ENCODE measurements around the gene ELF5. TPM values are rescaled to one million over a fixed set of nuclear protein-coding genes. Genes with fewer than 3 reads are reported as not detected.

Gene ELF5
- total RNA-seq, 2 experiments from 2014 or later: not detected

DNA sequence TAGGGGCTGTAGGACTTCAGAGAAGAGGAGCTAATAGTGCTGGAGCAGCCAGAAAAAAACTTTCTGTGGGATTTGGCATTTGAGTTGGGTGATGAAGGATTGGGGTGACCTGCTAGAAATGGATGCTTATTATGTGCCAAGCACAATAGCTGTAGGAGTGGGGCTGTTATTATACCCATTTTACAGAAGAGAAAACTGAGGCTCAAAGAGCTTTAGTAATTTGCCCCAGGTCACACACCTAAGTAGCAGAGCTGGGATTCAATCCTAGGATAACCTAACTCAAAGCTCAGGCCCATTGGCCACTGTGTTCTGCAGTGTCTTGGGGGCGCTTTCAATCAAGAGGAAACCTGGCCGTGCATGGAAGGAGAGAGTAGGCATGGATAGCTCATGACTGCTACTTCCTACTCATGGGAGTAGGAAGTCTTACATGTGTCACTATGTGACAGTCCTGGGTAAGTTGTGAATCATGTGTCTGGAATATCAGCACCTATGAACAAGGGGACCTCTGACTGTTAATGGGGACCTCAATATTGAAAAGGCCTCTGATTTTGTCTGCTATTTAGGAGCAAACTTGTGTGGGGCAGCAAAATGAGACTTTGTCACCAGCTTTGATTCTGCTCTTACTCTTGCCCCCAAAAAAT, 6.1 kb upstream of the ELF5 start:
- ChIA-PET CTCF (interaction anchor here (1.0 kb wide), 1 partner anchor 9 kb away, joined by 3 read pairs; no protein-coding TSS in a partner anchor), POLR2A (no interaction called here)
- Mint-ChIP-seq H3K4me3 (no peak overlapping the region), H3K4me1 (ENCODE audit: low read depth) (no peaks in the 10 kb centered on the region), H3K27ac (no peak overlapping the region), H3K36me3 (ENCODE audit: low read depth) (no peaks in the 10 kb centered on the region), H3K9me3 (ENCODE audit: insufficient read depth) (no peaks in the 10 kb centered on the region), H3K27me3 (ENCODE audit: low read depth) (peaks cover 14% of the 10 kb centered on the region)
- DNase-seq (no peak), ATAC-seq (no peak)

DNA sequence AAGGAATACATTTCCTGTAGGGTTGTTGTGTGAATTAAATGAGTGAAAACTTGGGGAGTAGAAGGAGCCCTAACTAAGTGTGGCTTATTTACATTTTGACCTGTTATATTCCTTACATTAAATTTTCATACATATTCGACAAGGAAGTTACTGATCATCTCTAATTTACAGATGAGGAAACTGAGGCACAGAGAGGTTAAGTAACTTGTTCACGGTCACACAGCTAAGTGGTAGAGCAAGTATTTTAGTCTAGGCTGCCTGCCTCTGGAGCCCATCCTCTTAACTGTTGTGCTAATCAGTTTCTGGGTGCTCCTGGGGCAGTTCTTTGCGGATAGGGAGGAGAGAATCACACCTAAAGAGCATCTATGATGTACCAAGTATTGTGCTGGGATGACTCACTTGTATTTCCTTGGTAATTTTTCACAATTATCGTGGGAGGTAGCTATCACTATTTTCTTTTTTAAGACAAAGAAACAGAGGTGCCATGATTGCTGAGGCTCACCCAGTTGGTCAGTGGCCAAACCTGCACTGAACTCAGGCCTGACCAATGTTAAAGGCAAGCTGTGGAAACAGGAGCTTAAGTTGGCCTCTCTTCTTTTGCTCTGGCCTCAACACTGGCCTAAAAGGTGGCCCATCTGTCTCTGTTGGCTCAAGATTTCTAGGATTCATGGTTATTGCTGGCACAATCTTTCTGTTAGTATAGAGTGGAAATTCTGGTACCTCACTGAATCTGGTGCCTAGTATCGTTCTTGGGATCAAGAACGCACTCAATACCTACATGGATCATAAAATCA, 2.9 kb upstream of the ELF5 start:
- no peaks in the 10 kb centered on the region for H3K36me3 Mint-ChIP-seq (ENCODE audit: low read depth)
- no peak for ATAC-seq
- H3K4me1 Mint-ChIP-seq (ENCODE audit: low read depth): no peaks in the 10 kb centered on the region
- DNase-seq: no peak
- CTCF ChIA-PET: no interaction called here
- POLR2A ChIA-PET: no interaction called here
- H3K9me3 Mint-ChIP-seq (ENCODE audit: insufficient read depth): no peaks in the 10 kb centered on the region
- peaks cover 14% of the 10 kb centered on the region for H3K27me3 Mint-ChIP-seq (ENCODE audit: low read depth)
- no peak overlapping the region for H3K27ac Mint-ChIP-seq
- no peak overlapping the region for H3K4me3 Mint-ChIP-seq

DNA sequence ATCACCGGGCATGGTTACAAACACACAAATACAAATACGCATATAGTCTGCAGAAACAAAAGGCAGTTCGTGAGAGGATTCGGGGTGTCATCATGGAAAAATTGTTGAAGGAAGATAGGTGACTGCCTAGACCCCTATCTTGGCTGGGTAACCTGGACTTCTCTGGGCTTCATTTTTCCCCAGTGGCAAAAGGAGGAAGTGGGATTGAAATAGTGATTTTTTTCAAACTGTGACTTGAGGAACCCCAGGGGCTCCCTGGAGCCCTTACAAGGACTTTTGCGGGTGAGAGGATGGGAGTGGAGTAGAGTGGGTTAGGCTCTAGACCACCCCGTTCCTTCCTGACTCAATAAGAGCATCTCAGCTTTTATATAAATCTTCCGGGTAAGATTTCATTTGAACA, 1.0 kb upstream of the ELF5 start:
- Mint-ChIP-seq H3K9me3 (ENCODE audit: insufficient read depth) (no peaks in the 10 kb centered on the region), H3K36me3 (ENCODE audit: low read depth) (no peaks in the 10 kb centered on the region), H3K27ac (no peak overlapping the region), H3K27me3 (ENCODE audit: low read depth) (peaks cover 13% of the 10 kb centered on the region), H3K4me1 (ENCODE audit: low read depth) (no peaks in the 10 kb centered on the region), H3K4me3 (no peak overlapping the region)
- CTCF ChIA-PET: no interaction called here
- POLR2A ChIA-PET: no interaction called here
- no peak for DNase-seq
- no peak for ATAC-seq

DNA sequence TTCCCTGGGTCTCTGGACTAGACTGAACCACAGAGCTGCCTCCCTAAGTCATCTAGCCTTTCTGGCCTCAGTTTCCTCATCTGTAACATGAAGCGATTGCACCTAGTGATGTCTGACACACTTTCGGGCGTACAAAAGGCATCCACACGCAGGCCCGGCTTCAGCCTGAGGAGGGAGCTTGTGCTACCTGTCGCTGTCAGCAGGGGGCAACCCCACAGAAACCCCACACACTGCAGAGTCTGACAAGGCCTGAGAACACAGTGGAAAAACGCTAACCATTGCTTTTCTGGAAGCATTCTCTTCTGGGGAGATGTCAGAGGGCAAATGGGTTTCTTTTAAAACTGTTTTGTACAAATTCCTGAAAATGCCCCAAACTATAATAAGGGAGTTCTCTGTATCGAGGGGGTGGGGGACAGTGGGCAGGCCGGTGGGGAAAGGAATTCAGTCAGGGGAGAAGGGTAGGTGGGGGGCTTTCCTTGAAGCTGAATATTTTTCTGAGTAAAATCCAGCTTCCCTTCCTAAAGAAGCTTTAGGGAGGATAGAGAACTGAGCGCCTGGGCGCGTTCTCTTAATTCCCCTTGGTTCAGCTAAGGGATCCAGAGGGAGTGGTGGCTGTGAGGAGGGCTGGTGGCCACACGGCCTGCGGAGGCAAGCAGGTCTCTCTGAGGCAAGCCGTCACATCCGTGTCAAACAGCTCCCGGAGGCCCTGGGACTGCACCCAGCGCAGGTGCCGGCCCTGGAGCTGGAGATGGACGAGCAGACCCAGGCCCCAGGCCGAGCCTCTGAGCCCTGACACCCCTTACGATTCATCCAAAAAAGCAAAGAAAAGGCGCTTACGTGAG, 533 bp downstream of the ELF5 start:
- no peaks in the 10 kb centered on the region for H3K4me1 Mint-ChIP-seq (ENCODE audit: low read depth)
- ChIA-PET CTCF (interaction anchor here (0.9 to 2.1 kb wide), 13 partner anchors 8 to 880 kb away, joined by 3 to 6 read pairs (median 3); no protein-coding TSS in a partner anchor), POLR2A (no interaction called here)
- ATAC-seq (peak; percentile 89), DNase-seq (peak; percentile 58)
- H3K4me3 Mint-ChIP-seq: no peak overlapping the region
- peaks cover 11% of the 10 kb centered on the region for H3K27me3 Mint-ChIP-seq (ENCODE audit: low read depth)
- H3K36me3 Mint-ChIP-seq (ENCODE audit: low read depth): no peaks in the 10 kb centered on the region
- no peaks in the 10 kb centered on the region for H3K9me3 Mint-ChIP-seq (ENCODE audit: insufficient read depth)
- no peak overlapping the region for H3K27ac Mint-ChIP-seq

DNA sequence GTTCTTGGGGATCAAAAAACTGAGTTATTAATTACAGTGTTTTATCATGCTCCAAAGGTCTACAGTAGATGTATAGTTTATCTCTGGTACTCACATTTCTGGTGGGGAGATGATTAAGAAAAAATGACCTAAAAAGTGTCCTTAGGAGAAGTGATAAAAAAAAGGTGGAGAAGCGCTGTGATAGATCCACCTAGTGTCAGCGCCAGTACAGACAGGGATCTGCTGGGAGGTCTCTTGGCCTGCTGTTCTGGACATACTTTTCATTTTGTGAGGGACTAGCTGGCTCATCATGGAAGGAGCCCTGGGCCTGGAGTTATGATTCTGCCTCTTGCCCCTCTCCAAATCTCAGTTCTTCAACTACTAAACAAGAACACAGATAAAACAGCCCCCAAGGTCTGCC, 2.9 kb downstream of the ELF5 start:
- DNase-seq (no peak), ATAC-seq (no peak)
- H3K27me3 Mint-ChIP-seq (ENCODE audit: low read depth): peaks cover 2% of the 10 kb centered on the region
- ChIA-PET CTCF (interaction anchor here (1.0 to 1.7 kb wide), 2 partner anchors 9 to 18 kb away, joined by 3 to 5 read pairs; no protein-coding TSS in a partner anchor), POLR2A (no interaction called here)
- H3K9me3 Mint-ChIP-seq (ENCODE audit: insufficient read depth): no peaks in the 10 kb centered on the region
- H3K27ac Mint-ChIP-seq: no peak overlapping the region
- H3K4me1 Mint-ChIP-seq (ENCODE audit: low read depth): no peaks in the 10 kb centered on the region
- no peak overlapping the region for H3K4me3 Mint-ChIP-seq
- no peaks in the 10 kb centered on the region for H3K36me3 Mint-ChIP-seq (ENCODE audit: low read depth)

DNA sequence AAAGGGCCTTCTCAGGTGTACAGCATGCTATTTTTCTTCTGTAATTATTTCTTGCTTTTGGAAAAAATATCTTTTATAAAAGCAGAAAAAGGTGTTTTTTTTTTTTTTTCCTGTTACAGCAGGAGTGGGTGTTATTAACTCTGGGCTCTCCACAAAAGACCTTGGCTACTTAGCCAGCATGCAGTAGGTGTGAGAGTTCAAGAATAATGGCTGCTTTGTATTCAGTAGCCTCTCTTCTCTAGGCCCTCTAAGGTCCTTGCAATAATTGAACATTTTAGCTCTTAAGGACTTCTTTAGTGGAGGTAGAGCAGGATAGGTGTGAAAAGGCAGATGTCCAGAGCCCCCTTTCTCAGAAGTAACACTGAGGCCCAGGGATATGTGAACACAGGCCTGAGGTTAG, 3.4 kb downstream of the ELF5 start:
- no peak overlapping the region for H3K27ac Mint-ChIP-seq
- DNase-seq (no peak), ATAC-seq (no peak)
- no peak overlapping the region for H3K4me3 Mint-ChIP-seq
- H3K9me3 Mint-ChIP-seq (ENCODE audit: insufficient read depth): no peaks in the 10 kb centered on the region
- ChIA-PET CTCF (interaction anchor here (1.7 kb wide), 1 partner anchor 18 kb away, joined by 5 read pairs; no protein-coding TSS in a partner anchor), POLR2A (no interaction called here)
- H3K27me3 Mint-ChIP-seq (ENCODE audit: low read depth): peaks cover 2% of the 10 kb centered on the region
- no peaks in the 10 kb centered on the region for H3K4me1 Mint-ChIP-seq (ENCODE audit: low read depth)
- H3K36me3 Mint-ChIP-seq (ENCODE audit: low read depth): no peaks in the 10 kb centered on the region

DNA sequence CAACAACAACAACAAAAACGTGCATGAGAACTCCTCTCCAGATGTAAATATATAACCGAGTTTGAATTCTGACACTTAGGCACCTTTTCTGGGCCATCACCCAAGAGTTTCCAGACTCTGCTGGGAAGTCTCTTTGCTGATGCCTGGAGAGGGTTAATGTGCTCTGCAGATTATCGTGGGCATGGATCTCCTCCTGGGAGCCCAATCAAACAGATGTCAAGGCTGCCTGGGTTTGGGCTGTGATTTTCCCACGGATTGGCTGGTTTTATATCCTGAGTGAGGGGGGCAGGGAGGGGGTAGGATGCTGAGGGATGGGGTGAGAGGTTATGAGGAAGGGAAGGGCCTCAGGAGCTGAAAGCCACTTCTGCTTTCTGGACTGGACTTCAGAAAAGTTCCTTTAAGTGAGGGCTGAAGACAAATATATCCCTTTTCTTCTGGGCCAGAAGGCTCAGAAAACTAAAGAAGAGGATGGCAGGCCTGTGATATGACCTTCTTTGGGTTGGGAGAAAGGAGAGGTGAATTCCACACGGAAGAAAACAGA, 4.2 kb downstream of the ELF5 start:
- DNase-seq (no peak), ATAC-seq (no peak)
- Mint-ChIP-seq H3K27me3 (ENCODE audit: low read depth) (peaks cover 2% of the 10 kb centered on the region), H3K27ac (no peak overlapping the region), H3K4me1 (ENCODE audit: low read depth) (no peaks in the 10 kb centered on the region), H3K36me3 (ENCODE audit: low read depth) (no peaks in the 10 kb centered on the region), H3K4me3 (no peak overlapping the region), H3K9me3 (ENCODE audit: insufficient read depth) (no peaks in the 10 kb centered on the region)
- ChIA-PET POLR2A (no interaction called here), CTCF (no interaction called here)

DNA sequence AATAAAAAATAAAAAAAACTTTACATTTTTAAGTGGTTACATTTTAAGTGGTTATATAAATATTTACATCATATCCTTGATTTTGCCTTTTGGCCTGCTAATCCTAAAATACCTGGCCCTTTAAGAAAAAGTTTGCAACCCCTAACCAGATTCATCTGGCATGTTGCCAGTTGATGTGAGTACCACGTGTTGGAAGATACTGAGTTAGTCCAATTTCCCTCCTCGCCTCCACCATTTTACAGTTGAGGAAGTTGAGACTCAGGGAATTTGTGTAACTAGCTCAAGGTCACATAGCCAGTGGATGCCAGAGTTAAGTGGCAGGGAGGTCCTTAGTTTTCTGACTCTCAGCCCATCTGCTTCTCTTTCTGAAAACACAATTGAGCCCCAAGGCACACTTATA, 5.1 kb downstream of the ELF5 start:
- CTCF ChIA-PET: no interaction called here
- Mint-ChIP-seq H3K27me3 (ENCODE audit: low read depth) (peaks cover 2% of the 10 kb centered on the region), H3K9me3 (ENCODE audit: insufficient read depth) (no peaks in the 10 kb centered on the region), H3K27ac (no peak overlapping the region), H3K36me3 (ENCODE audit: low read depth) (no peaks in the 10 kb centered on the region), H3K4me1 (ENCODE audit: low read depth) (no peaks in the 10 kb centered on the region), H3K4me3 (no peak overlapping the region)
- DNase-seq (no peak), ATAC-seq (no peak)
- POLR2A ChIA-PET: no interaction called here

DNA sequence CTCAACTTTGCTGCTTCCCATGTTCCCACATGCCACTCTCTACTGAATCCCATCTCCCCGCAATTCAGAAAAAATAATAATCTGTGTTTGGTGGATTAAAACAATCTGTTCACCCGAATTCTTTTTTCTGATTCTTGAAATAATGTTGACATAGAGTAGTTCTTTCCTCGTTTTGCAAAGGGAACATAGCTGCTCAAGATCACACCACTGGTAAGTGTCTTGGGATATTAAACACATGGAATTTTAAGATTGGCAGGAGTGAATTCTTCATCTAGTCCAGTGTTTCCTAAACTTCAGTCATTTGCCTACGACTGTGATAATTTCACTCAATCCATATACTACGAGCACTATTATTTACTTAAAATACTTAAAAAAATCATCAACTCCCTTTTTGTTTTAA, 6.0 kb downstream of the ELF5 start:
- Mint-ChIP-seq H3K36me3 (ENCODE audit: low read depth) (no peaks in the 10 kb centered on the region), H3K4me1 (ENCODE audit: low read depth) (no peaks in the 10 kb centered on the region), H3K27ac (no peak overlapping the region), H3K9me3 (ENCODE audit: insufficient read depth) (no peaks in the 10 kb centered on the region), H3K4me3 (no peak overlapping the region), H3K27me3 (ENCODE audit: low read depth) (peaks cover 2% of the 10 kb centered on the region)
- POLR2A ChIA-PET: no interaction called here
- ATAC-seq (no peak), DNase-seq (no peak)
- CTCF ChIA-PET: no interaction called here

DNA sequence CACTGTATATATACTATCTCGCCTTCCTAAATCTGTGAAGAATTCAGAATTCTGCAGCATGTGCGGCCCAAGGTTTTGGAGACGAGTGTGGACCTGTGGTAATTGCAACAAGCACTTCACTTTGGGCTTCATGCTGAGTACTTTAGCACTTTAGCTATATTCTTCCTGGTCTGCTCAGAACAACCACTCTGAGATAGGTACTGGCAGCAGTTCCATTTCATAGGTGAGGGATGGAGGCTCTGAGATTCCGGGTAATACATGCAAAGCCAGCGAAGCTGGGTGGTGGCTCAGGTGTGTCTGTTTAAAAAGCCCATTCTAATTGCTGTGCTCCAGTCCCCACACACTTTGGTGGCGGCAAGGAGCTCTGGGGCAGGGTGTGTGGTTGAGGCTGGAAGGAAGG, 6.4 kb downstream of the ELF5 start:
- Mint-ChIP-seq H3K36me3 (ENCODE audit: low read depth) (no peaks in the 10 kb centered on the region), H3K4me3 (no peak overlapping the region), H3K27ac (no peak overlapping the region), H3K27me3 (ENCODE audit: low read depth) (peaks cover 2% of the 10 kb centered on the region), H3K9me3 (ENCODE audit: insufficient read depth) (no peaks in the 10 kb centered on the region), H3K4me1 (ENCODE audit: low read depth) (no peaks in the 10 kb centered on the region)
- POLR2A ChIA-PET: no interaction called here
- CTCF ChIA-PET: no interaction called here
- no peak for DNase-seq
- ATAC-seq: no peak

DNA sequence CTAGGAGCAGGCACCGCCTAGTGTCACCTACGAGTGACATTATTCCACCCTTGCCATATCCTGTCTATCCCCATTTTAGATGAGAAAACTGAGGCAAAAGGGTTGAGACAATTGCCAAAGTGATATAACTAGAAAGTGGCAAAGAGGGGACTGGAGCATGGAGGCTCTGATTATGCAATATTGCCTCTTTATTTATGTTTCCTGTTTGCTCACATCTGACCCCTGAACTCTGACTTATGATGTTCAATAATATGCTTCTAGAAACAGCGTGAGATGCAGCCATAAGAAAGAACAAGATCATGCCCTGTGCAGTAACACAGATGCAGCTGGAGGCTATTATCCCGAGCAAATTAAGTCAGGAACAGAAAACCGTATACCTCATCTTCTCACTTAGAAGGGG, 7.7 kb downstream of the ELF5 start:
- POLR2A ChIA-PET: no interaction called here
- no peaks in the 10 kb centered on the region for H3K4me1 Mint-ChIP-seq (ENCODE audit: low read depth)

DNA sequence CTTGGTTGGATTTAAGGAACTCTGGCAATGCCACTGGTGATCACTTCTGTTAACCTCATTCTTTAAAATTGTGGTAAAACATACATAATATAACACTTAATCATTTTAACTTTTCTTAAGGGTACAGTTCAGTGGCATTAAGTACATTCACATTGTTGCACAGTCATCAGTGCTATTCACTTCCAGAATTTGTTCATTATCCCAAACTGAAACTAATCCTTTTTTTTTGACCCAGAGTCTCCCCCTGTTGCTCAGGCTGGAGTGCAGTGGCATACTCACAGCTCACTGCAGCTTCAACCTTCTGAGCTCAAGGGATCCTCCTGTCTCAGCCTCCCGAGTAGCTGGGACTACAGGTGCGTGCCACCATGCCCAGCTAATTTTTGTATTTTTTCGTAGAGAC, 10.6 kb downstream of the ELF5 start:
- DNase-seq: no peak
- H3K9me3 Mint-ChIP-seq (ENCODE audit: insufficient read depth): no peaks in the 10 kb centered on the region
- ATAC-seq: no peak
- ChIA-PET POLR2A (no interaction called here), CTCF (no interaction called here)
- H3K4me1 Mint-ChIP-seq (ENCODE audit: low read depth): no peaks in the 10 kb centered on the region
- no peak overlapping the region for H3K27ac Mint-ChIP-seq
- H3K4me3 Mint-ChIP-seq: no peak overlapping the region
- H3K36me3 Mint-ChIP-seq (ENCODE audit: low read depth): no peaks in the 10 kb centered on the region
- peaks cover 11% of the 10 kb centered on the region for H3K27me3 Mint-ChIP-seq (ENCODE audit: low read depth)

More for the DNA sequence above, 7.7 kb downstream of the ELF5 start:
- H3K9me3 Mint-ChIP-seq (ENCODE audit: insufficient read depth): no peaks in the 10 kb centered on the region
- CTCF ChIA-PET: interaction anchor here (1.2 kb wide), 1 partner anchor 13 kb away, joined by 3 read pairs; no protein-coding TSS in a partner anchor
- DNase-seq: no peak
- H3K36me3 Mint-ChIP-seq (ENCODE audit: low read depth): no peaks in the 10 kb centered on the region
- peaks cover 3% of the 10 kb centered on the region for H3K27me3 Mint-ChIP-seq (ENCODE audit: low read depth)
- no peak overlapping the region for H3K27ac Mint-ChIP-seq
- no peak overlapping the region for H3K4me3 Mint-ChIP-seq
- no peak for ATAC-seq

Data from activated CD8-positive, alpha-beta T cell treated with anti-CD3 and anti-CD28 coated beads, Interleukin-2, amount 10 ng/mL, durations not matched to agents 7 days and 5 days (primary cell).